Ovary (tissue), 3 donors: ENCODE measurements around the gene GRIK4.

Experiments
- CTCF ChIP-seq, 3 donors: fragments of 450-650 bp in 2 of 3; fragments of 200-600 bp in 1 of 3; IDR thresholded peaks; one replicate each; pipeline versions ENCODE4 v1.5.1 to v1.8.0; 2016 to 2022; ENCODE audit warnings: antibody characterized with exemption in 3 of 3, mild to moderate bottlenecking in 1 of 3
- POLR2A ChIP-seq: fragments of 450-650 bp; IDR thresholded peaks from one replicate; pipeline ENCODE4 v1.6.1; 2017; ENCODE audit warnings: antibody characterized with exemption, mild to moderate bottlenecking, moderate library complexity
- donor health status: DM: no; HTN: no; CAD: no.

GRCh38 chr11:120659076-120659475 is 147.5 kb downstream of the GRIK4 start:
- no peak for TF ChIP-seq POLR2A
- TF ChIP-seq CTCF (IDR thresholded peaks at IDR 0.05), result no peak
